ENCODE measurements around the gene FBXO31.
"Not testable (repeated sequence)": the region's sequence is repeated elsewhere in the genome, so short reads cannot be mapped to it uniquely, and the experiment has no call there.

The FBXO31 gene

DNA sequence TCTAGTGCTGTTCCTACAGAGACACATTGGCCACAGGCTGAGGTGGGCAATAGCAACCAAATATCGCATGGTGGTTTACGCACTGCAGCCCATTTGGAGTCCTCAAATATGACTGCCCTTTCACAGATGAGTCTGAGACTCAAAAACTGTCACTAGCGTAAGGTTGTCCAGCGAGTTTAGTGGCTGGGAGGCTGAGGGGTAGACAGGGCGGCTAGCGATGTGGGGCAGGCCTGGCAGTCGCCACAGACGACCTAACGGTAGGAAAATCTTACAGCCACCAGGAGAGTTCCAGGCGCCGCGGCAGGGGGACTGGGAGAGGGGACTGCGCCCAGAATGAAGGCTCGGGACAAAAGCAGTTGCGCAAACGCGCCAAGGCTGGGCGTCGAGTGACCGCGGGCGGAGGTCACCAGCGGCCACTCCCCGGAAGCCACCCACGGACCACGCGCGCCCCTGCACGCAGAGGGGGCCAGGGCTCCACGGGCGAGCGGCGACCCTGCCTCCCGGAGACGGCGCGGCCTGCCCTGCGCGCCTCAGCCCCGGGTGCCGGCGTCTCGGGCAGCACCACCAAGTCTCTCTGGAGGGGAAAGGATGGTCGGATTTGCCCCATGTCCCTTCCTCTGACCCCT is 7.9 kb upstream of the FBXO31 start:
- Histone ChIP-seq H3K9ac (ENCODE audit: low read depth, low read length) (peak overlapping the region; percentile 70; the same call in 1 of the 2 replicates), H3K4me1 (ENCODE audit: insufficient read depth, low read length) (peaks cover 5% of the 10 kb centered on the region), H3K9me3 (ENCODE audit: insufficient read depth, low read depth, low read length) (no peaks in the 10 kb centered on the region), H3K36me3 (ENCODE audit: insufficient read depth, low read depth, low read length) (peaks cover 5% of the 10 kb centered on the region; the same call in 1 of the 2 replicates), H3K4me3 (ENCODE audit: low read length) (peak overlapping the region; percentile 80), H3K27me3 (ENCODE audit: insufficient read depth, low read length) (peaks cover 7% of the 10 kb centered on the region; the same call in 1 of the 2 replicates), H3K27ac (ENCODE audit: low read length) (peak overlapping the region; percentile 74)

GRCh38 chr16:87390641-87391323 is 7.2 kb upstream of the FBXO31 start:
- H3K9me3 ChIP-seq (ENCODE audit: insufficient read depth, low read depth, low read length), result no peaks in the 10 kb centered on the region
- H3K9ac ChIP-seq (ENCODE audit: low read depth, low read length), result peak overlapping the region; percentile 70; the same call in 1 of the 2 replicates
- H3K4me3 ChIP-seq (ENCODE audit: low read length), result peak overlapping the region; percentile 80; the same call in 1 of the 2 replicates
- H3K27ac ChIP-seq (ENCODE audit: low read length), result no peak overlapping the region
- H3K27me3 ChIP-seq (ENCODE audit: insufficient read depth, low read length), result peaks cover 7% of the 10 kb centered on the region; the same call in 1 of the 2 replicates
- H3K36me3 ChIP-seq (ENCODE audit: insufficient read depth, low read depth, low read length), result peaks cover 5% of the 10 kb centered on the region; the same call in 1 of the 2 replicates
- H3K4me1 ChIP-seq (ENCODE audit: insufficient read depth, low read length), result peaks cover 5% of the 10 kb centered on the region

DNA sequence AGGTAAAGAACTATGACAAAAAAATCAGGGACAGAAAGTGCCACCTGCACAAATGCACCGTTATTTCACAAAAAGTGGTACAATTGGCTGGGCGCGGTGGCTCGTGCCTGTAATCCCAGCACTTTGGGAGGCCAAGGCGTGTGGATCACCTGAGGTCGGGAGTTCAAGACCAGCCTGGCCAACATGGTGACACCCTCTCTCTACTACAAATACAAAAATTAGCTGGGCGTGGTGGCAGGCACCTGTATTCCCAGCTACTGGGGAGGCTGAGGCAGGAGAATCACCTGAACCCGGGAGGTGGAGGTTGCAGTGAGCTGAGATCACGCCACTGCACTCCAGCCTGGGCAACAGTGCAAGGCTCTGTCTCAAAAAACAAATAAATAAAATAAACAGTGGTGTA is 6.3 kb upstream of the FBXO31 start:
- H3K9me3 ChIP-seq (ENCODE audit: insufficient read depth, low read depth, low read length); H3K27me3 ChIP-seq (ENCODE audit: insufficient read depth, low read length); H3K4me3 ChIP-seq (ENCODE audit: low read length); H3K9ac ChIP-seq (ENCODE audit: low read depth, low read length); H3K27ac ChIP-seq (ENCODE audit: low read length); H3K36me3 ChIP-seq (ENCODE audit: insufficient read depth, low read depth, low read length); H3K4me1 ChIP-seq (ENCODE audit: insufficient read depth, low read length): not testable (repeated sequence)

DNA sequence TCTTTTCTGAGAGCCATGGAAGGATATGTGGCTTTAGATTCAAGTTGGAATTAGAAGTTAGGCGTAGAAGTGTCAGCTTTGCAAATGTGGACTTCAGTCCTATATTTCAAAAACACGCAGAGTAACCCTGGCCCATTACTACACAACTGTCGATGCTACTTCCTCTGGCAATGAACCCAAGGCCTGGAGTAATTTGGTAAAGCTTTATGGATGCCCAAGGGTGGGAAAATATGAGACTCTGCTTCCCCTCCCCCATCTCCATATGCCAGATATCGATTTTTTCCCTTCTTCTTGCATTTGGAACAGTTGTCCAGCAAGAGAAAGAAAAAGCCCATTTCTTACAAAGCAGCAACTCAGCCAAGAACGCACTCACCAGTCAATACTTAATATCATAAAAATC is 5.7 kb upstream of the FBXO31 start:
- H3K4me1 ChIP-seq (ENCODE audit: insufficient read depth, low read length), result peaks cover 5% of the 10 kb centered on the region
- H3K27me3 ChIP-seq (ENCODE audit: insufficient read depth, low read length), result peaks cover 7% of the 10 kb centered on the region; the same call in 1 of the 2 replicates
- H3K9me3 ChIP-seq (ENCODE audit: insufficient read depth, low read depth, low read length), result no peaks in the 10 kb centered on the region
- no peak overlapping the region for H3K4me3 ChIP-seq (ENCODE audit: low read length)
- no peak overlapping the region for H3K27ac ChIP-seq (ENCODE audit: low read length)
- no peaks in the 10 kb centered on the region for H3K36me3 ChIP-seq (ENCODE audit: insufficient read depth, low read depth, low read length)
- H3K9ac ChIP-seq (ENCODE audit: low read depth, low read length), result no peak overlapping the region

DNA sequence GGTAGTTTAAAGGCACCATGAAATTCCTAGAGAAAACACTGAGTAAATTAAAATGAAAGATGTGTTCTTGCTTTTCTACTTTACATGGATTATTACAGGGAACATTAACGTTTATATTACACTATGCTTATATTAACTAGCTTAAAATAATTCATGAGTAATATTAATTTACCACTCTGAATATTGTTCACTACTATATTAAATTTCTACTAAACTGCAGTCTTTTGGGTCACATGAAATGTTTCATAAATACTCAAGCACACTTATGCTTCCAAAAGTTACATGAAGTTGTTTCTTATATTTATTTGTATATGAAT is 5.2 kb upstream of the FBXO31 start:
- H3K9me3 ChIP-seq (ENCODE audit: insufficient read depth, low read depth, low read length), result no peaks in the 10 kb centered on the region
- H3K27ac ChIP-seq (ENCODE audit: low read length), result no peak overlapping the region
- H3K9ac ChIP-seq (ENCODE audit: low read depth, low read length), result peak overlapping the region; percentile 12; the same call in 1 of the 2 replicates
- no peaks in the 10 kb centered on the region for H3K36me3 ChIP-seq (ENCODE audit: insufficient read depth, low read depth, low read length)
- H3K4me1 ChIP-seq (ENCODE audit: insufficient read depth, low read length), result peaks cover 5% of the 10 kb centered on the region
- H3K27me3 ChIP-seq (ENCODE audit: insufficient read depth, low read length), result peaks cover 6% of the 10 kb centered on the region; the same call in 1 of the 2 replicates
- H3K4me3 ChIP-seq (ENCODE audit: low read length), result peak overlapping the region; percentile 39; the same call in 1 of the 2 replicates

DNA sequence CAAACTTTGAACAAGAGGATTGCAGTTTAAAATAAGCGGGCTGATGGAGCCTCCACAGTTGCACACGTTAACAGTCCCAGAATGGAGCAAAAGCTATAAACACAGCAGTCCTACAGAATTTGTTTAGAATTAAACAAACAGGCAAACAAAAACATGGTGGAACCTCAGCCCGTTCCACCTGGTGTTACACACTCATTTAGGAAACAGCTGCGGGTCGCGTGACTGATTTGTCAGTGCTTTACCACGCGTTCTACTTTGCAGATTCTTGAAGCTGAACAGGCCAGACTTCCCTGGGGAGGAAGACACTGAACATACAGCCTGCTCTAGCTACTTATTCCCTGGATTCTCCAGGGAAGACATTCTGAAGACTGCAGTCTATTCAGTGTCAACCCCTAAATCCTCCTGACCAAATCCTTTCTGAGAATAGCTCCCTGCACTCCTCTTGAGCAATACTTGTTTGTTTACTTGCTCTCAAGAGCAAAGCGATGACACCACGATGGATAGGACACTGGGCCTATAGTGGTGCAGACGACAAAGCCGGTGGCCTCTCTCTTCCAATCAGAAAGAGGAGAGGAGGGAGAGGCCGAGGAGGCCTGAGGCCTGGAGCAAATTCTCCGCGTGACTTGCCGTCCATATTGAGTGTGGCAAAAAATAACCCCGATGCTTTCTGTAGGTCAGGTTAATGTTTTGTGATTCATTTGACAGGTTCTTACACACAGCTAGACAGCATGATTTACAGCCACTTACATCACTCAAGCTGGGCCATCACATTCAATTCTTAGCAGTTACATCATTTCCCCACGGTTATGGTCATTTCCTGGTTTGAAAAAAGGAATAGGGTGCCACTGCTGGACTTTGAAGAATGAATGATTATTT is 4.6 kb upstream of the FBXO31 start:
- H3K36me3 ChIP-seq (ENCODE audit: insufficient read depth, low read depth, low read length), result no peaks in the 10 kb centered on the region
- peaks cover 5% of the 10 kb centered on the region; the same call in 1 of the 2 replicates for H3K4me1 ChIP-seq (ENCODE audit: insufficient read depth, low read length)
- H3K27me3 ChIP-seq (ENCODE audit: insufficient read depth, low read length), result peaks cover under 1% of the 10 kb centered on the region; the same call in 1 of the 2 replicates
- H3K9me3 ChIP-seq (ENCODE audit: insufficient read depth, low read depth, low read length), result no peaks in the 10 kb centered on the region
- H3K9ac ChIP-seq (ENCODE audit: low read depth, low read length), result peak overlapping the region; percentile 69; the same call in 1 of the 2 replicates
- H3K27ac ChIP-seq (ENCODE audit: low read length), result peak overlapping the region; percentile 41
- H3K4me3 ChIP-seq (ENCODE audit: low read length), result peak overlapping the region; percentile 42

- not testable (repeated sequence) for H3K4me1 ChIP-seq (ENCODE audit: insufficient read depth, low read length); H3K9me3 ChIP-seq (ENCODE audit: insufficient read depth, low read depth, low read length); H3K36me3 ChIP-seq (ENCODE audit: insufficient read depth, low read depth, low read length); H3K27me3 ChIP-seq (ENCODE audit: insufficient read depth, low read length)
- Histone ChIP-seq H3K4me3 (ENCODE audit: low read length) (peak overlapping the region; percentile 79), H3K9ac (ENCODE audit: low read depth, low read length) (peak overlapping the region; percentile 76; the same call in 1 of the 2 replicates), H3K27ac (ENCODE audit: low read length) (peak overlapping the region; percentile 25)
Measured at GRCh38 chr16:87384875-87385167, 1.2 kb upstream of the FBXO31 start.

- no peaks in the 10 kb centered on the region for H3K27me3 ChIP-seq (ENCODE audit: insufficient read depth, low read length)
- no peaks in the 10 kb centered on the region for H3K9me3 ChIP-seq (ENCODE audit: insufficient read depth, low read depth, low read length)
- H3K27ac ChIP-seq (ENCODE audit: low read length), result peak overlapping the region; percentile 25
- H3K4me1 ChIP-seq (ENCODE audit: insufficient read depth, low read length), result peaks cover 5% of the 10 kb centered on the region
- H3K4me3 ChIP-seq (ENCODE audit: low read length), result peak overlapping the region; percentile 79
- H3K36me3 ChIP-seq (ENCODE audit: insufficient read depth, low read depth, low read length), result no peaks in the 10 kb centered on the region
- H3K9ac ChIP-seq (ENCODE audit: low read depth, low read length), result peak overlapping the region; percentile 76
Measured at GRCh38 chr16:87384162-87384874, 742 bp upstream of the FBXO31 start.

DNA sequence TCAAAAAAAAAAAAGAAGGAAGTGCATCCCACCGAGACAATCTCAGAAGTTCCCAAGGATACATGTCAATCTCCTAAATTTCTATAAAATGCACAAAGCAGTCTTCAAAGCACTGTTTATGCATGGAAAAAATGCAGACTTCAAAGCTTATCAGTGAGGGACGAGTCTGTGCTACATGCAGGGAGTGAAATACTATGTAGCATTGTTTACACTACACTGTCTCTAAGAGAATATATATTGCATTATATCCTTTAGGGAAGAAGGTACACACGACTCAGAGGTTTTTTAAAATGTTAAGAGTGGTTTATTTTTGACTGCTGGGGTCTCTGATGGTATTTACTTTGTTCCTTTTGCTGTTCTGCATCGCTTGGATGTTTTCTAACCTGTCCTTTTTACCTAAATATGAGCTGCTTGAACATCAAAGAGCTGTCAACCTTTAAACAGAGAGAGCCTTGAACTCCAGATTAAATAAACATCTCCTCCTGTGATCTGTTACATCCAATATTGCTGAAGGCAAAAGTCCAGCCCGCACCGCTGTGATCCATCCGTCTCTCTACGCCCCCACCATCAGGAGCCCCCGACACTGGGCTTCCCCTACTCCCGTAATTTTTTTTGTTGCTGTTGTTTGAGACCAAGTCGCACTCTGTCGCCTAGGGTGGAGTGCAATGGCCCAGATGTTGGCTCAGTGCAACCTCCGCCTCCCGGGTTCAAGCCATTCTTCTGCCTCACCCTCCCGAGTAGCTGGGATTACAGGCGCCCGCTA is 1.4 kb downstream of the FBXO31 start:
- no peak overlapping the region for H3K27ac ChIP-seq (ENCODE audit: low read length)
- H3K4me3 ChIP-seq (ENCODE audit: low read length), result peak overlapping the region; percentile 79
- H3K27me3 ChIP-seq (ENCODE audit: insufficient read depth, low read length), result no peaks in the 10 kb centered on the region
- H3K36me3 ChIP-seq (ENCODE audit: insufficient read depth, low read depth, low read length), result 0 out of 2 replicates have a peak, but pooled peaks cover 3% of the 10 kb centered on the region
- H3K9me3 ChIP-seq (ENCODE audit: insufficient read depth, low read depth, low read length), result no peaks in the 10 kb centered on the region; the same call in 1 of the 2 replicates
- peak overlapping the region; percentile 56; the same call in 1 of the 2 replicates for H3K9ac ChIP-seq (ENCODE audit: low read depth, low read length)
- H3K4me1 ChIP-seq (ENCODE audit: insufficient read depth, low read length), result no peaks in the 10 kb centered on the region; the same call in 1 of the 2 replicates

DNA sequence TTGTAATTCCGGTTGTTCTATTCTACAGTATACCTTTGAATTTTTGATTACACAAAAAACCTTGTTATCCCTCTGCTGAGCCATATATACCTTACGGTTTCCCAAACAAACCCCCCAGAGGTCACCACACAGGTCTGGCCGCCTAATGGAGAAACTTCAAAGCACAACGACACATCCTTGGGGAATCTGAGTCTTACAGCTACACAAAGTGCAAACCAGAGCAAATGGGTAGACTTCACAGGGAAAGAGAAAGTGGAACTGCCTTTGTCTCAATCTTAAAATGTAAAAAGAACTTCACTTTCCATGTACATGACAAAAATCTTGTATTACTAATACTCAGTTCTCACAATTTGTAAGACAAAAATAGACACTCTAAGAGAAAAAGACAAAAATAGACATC is 2.7 kb downstream of the FBXO31 start:
- H3K9ac ChIP-seq (ENCODE audit: low read depth, low read length), result no peak overlapping the region
- 0 out of 2 replicates have a peak, but pooled peaks cover 3% of the 10 kb centered on the region for H3K36me3 ChIP-seq (ENCODE audit: insufficient read depth, low read depth, low read length)
- no peak overlapping the region for H3K4me3 ChIP-seq (ENCODE audit: low read length)
- H3K27me3 ChIP-seq (ENCODE audit: insufficient read depth, low read length), result no peaks in the 10 kb centered on the region
- no peaks in the 10 kb centered on the region; the same call in 1 of the 2 replicates for H3K4me1 ChIP-seq (ENCODE audit: insufficient read depth, low read length)
- no peak overlapping the region for H3K27ac ChIP-seq (ENCODE audit: low read length)
- no peaks in the 10 kb centered on the region; the same call in 1 of the 2 replicates for H3K9me3 ChIP-seq (ENCODE audit: insufficient read depth, low read depth, low read length)

All from iPS-20b (cell line).